ENCODE data around the gene C16orf87. TPM values are rescaled to one million over a fixed set of nuclear protein-coding genes. Genes with fewer than 3 reads are reported as not detected.

Gene C16orf87
- total and polyA plus RNA-seq, 4 donors = 4.1 to 12.9 (median 5.3) TPM

DNA sequence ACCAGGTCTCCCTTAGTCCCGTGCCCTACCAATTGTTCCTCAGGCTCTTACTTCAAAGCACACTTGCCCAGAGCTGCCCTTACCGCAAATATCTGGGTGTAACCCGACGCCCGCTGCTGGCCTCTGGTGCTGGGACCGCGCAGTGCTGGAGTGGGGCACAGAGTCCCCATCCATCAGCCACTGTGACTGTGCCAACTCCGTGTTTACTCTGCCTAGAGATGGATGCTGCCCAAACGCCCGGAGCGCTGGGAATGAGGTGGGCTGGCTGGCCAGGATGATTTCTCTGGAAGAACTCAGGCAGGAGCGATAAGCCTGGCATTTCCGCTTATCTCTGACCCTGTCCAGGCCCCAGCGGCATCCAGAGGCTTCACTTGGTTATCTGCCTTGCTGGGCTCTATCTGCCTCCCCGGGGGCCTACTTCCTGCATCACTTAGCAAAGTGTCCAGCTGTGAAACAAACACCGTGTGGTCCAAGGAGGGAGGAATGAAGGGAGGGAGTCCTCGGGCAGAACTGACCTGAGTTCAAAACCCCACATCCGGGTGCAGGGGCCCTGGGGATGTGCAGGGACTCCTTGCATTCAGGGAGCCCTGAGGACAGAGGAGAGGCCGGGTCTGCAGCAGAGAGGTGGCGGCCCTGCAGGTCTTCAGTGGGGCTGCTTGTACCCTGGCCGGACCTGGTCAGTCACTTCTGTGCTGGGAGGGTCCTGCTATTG is 73.5 kb downstream of the C16orf87 start:
- Histone ChIP-seq H3K9ac (ENCODE audit: low read depth in 1 of 2, low read length in 2 of 2) (no peak overlapping the region), H3K4me1 (ENCODE audit: control insufficient read depth in 4 of 4, insufficient read depth in 4 of 4, low read length in 3 of 4) (no peaks in the 10 kb centered on the region), H3K36me3 (ENCODE audit: control insufficient read depth in 4 of 4, insufficient read depth in 3 of 4, low read depth in 1 of 4, low read length in 3 of 4) (no peaks in the 10 kb centered on the region), H3K9me3 (ENCODE audit: control insufficient read depth in 4 of 4, low read length in 3 of 4) (no peaks in the 10 kb centered on the region), H3K27me3 (ENCODE audit: control insufficient read depth in 4 of 4, insufficient read depth in 4 of 4, low read length in 3 of 4) (no peaks in the 10 kb centered on the region), H3K27ac (ENCODE audit: low read depth in 1 of 2, low read length in 2 of 2) (no peak overlapping the region), H3K4me3 (ENCODE audit: low read depth in 1 of 3, low read length in 3 of 3) (no peak overlapping the region)
- WGBS = 30% methylated on average over 21 of the region's 21 CpGs
- TF ChIP-seq NR2F2 (IDR thresholded peaks at IDR 0.05) (peak; percentile 42), RAD21 (IDR thresholded peaks at IDR 0.05) (no peak), SP1 (IDR thresholded peaks at IDR 0.05) (no peak), EGR1 (IDR thresholded peaks at IDR 0.05; ENCODE audit: low read depth in 2 of 2) (no peak), JUND (IDR thresholded peaks at IDR 0.05) (no peak)
- TF ChIP-seq, protein P1, sequence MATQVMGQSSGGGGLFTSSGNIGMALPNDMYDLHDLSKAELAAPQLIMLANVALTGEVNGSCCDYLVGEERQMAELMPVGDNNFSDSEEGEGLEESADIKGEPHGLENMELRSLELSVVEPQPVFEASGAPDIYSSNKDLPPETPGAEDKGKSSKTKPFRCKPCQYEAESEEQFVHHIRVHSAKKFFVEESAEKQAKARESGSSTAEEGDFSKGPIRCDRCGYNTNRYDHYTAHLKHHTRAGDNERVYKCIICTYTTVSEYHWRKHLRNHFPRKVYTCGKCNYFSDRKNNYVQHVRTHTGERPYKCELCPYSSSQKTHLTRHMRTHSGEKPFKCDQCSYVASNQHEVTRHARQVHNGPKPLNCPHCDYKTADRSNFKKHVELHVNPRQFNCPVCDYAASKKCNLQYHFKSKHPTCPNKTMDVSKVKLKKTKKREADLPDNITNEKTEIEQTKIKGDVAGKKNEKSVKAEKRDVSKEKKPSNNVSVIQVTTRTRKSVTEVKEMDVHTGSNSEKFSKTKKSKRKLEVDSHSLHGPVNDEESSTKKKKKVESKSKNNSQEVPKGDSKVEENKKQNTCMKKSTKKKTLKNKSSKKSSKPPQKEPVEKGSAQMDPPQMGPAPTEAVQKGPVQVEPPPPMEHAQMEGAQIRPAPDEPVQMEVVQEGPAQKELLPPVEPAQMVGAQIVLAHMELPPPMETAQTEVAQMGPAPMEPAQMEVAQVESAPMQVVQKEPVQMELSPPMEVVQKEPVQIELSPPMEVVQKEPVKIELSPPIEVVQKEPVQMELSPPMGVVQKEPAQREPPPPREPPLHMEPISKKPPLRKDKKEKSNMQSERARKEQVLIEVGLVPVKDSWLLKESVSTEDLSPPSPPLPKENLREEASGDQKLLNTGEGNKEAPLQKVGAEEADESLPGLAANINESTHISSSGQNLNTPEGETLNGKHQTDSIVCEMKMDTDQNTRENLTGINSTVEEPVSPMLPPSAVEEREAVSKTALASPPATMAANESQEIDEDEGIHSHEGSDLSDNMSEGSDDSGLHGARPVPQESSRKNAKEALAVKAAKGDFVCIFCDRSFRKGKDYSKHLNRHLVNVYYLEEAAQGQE (IDR thresholded peaks at IDR 0.05) = no peak
- DNase-seq (ENCODE audit: low spot score) = no peak

GRCh38 chr16:46756772-46757171 is 74.2 kb downstream of the C16orf87 start:
- TF ChIP-seq YY1 (IDR thresholded peaks at IDR 0.05) (no peak), RAD21 (IDR thresholded peaks at IDR 0.05) (no peak), HNF4A (conservative IDR thresholded peaks at IDR 0.05) (no peak), HNF4G (IDR thresholded peaks at IDR 0.05) (no peak), SP1 (IDR thresholded peaks at IDR 0.05) (no peak), JUND (IDR thresholded peaks at IDR 0.05) (no peak), EGR1 (IDR thresholded peaks at IDR 0.05; ENCODE audit: low read depth in 2 of 2) (no peak), FOXA1 (IDR thresholded peaks at IDR 0.05) (no peak), GABPA (IDR thresholded peaks at IDR 0.05 in 1 of 2, conservative IDR thresholded peaks at IDR 0.05 in 1 of 2) (no peak)
- TF ChIP-seq, protein P2, sequence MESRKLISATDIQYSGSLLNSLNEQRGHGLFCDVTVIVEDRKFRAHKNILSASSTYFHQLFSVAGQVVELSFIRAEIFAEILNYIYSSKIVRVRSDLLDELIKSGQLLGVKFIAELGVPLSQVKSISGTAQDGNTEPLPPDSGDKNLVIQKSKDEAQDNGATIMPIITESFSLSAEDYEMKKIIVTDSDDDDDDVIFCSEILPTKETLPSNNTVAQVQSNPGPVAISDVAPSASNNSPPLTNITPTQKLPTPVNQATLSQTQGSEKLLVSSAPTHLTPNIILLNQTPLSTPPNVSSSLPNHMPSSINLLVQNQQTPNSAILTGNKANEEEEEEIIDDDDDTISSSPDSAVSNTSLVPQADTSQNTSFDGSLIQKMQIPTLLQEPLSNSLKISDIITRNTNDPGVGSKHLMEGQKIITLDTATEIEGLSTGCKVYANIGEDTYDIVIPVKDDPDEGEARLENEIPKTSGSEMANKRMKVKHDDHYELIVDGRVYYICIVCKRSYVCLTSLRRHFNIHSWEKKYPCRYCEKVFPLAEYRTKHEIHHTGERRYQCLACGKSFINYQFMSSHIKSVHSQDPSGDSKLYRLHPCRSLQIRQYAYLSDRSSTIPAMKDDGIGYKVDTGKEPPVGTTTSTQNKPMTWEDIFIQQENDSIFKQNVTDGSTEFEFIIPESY (IDR thresholded peaks at IDR 0.05) = no peak
- TF ChIP-seq, protein P3, sequence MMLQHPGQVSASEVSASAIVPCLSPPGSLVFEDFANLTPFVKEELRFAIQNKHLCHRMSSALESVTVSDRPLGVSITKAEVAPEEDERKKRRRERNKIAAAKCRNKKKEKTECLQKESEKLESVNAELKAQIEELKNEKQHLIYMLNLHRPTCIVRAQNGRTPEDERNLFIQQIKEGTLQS (IDR thresholded peaks at IDR 0.05) = no peak
- TF ChIP-seq, protein P4, sequence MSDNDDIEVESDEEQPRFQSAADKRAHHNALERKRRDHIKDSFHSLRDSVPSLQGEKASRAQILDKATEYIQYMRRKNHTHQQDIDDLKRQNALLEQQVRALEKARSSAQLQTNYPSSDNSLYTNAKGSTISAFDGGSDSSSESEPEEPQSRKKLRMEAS (IDR thresholded peaks at IDR 0.05) = no peak
- DNase-seq (ENCODE audit: low spot score) = no peak
- Histone ChIP-seq H3K9ac (ENCODE audit: low read depth in 1 of 2, low read length in 2 of 2) (no peak overlapping the region), H3K36me3 (ENCODE audit: control insufficient read depth in 4 of 4, insufficient read depth in 3 of 4, low read depth in 1 of 4, low read length in 3 of 4) (no peaks in the 10 kb centered on the region), H3K27ac (ENCODE audit: low read depth in 1 of 2, low read length in 2 of 2) (no peak overlapping the region), H3K9me3 (ENCODE audit: control insufficient read depth in 4 of 4, low read length in 3 of 4) (no peaks in the 10 kb centered on the region), H3K4me1 (ENCODE audit: control insufficient read depth in 4 of 4, insufficient read depth in 4 of 4, low read length in 3 of 4) (no peaks in the 10 kb centered on the region), H3K27me3 (ENCODE audit: control insufficient read depth in 4 of 4, insufficient read depth in 4 of 4, low read length in 3 of 4) (no peaks in the 10 kb centered on the region), H3K4me3 (ENCODE audit: low read depth in 1 of 3, low read length in 3 of 3) (no peak overlapping the region)
- 85% methylated on average over 11 of the region's 11 CpGs for WGBS
